VCaP (cell line): ENCODE data around the gene NLK.

Experiments used
- H3K27ac ChIP-seq: fragments of 450-650 bp; 2 replicates; pipeline ENCODE4 v1.5.1; 2017
- TF ChIP-seq, protein P1 (sequence below): fragments of 450-650 bp; conservative IDR thresholded peaks from 2 replicates; pipeline ENCODE4 v1.5.1; 2017; ENCODE audit warnings: mild to moderate bottlenecking, moderate library complexity

Gene NLK

DNA sequence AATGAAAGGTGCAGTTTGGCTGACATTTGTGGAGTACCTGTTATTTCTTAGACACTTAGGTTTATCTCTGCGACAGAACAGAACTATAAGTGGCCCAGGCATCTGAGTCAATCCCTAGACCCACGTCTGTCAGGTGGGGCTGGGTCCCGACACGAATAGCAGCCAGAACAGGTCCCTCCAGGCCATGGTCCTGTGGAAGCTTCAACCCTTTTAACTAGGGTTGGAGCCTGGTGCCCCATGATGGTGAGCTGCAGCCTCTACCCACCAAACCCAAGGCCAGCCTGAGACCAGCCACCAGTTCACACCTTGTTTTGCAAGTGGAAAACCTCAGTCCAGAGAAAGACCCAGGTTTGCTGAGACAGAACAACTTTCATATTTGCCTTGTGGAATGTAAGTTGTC is 202.0 kb downstream of the NLK start:
- TF ChIP-seq, protein P1, sequence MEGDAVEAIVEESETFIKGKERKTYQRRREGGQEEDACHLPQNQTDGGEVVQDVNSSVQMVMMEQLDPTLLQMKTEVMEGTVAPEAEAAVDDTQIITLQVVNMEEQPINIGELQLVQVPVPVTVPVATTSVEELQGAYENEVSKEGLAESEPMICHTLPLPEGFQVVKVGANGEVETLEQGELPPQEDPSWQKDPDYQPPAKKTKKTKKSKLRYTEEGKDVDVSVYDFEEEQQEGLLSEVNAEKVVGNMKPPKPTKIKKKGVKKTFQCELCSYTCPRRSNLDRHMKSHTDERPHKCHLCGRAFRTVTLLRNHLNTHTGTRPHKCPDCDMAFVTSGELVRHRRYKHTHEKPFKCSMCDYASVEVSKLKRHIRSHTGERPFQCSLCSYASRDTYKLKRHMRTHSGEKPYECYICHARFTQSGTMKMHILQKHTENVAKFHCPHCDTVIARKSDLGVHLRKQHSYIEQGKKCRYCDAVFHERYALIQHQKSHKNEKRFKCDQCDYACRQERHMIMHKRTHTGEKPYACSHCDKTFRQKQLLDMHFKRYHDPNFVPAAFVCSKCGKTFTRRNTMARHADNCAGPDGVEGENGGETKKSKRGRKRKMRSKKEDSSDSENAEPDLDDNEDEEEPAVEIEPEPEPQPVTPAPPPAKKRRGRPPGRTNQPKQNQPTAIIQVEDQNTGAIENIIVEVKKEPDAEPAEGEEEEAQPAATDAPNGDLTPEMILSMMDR, result no peak
- no peak overlapping the region for H3K27ac ChIP-seq
